Erythroblast (primary cell): Measurements from ENCODE around the gene MGAT5.

Experiments used
- GATA1 ChIP-seq: IDR thresholded peaks from 2 replicates; pipeline ENCODE4 v1.6.1; 2011; ENCODE audit warnings: low read depth, mild to moderate bottlenecking, control low read depth, low read length, moderate library complexity
- POLR2A ChIP-seq: IDR thresholded peaks from 2 replicates; pipeline ENCODE4 v1.6.1; 2011; ENCODE audit warnings: mild to moderate bottlenecking, low read length

- no peak for TF ChIP-seq POLR2A
- no peak for TF ChIP-seq GATA1
Measured at GRCh38 chr2:134348760-134349159, 94.9 kb downstream of the MGAT5 start.
